GM12892 (cell line): Measurements from ENCODE around the gene GDNF.

ENCODE experiments used
- POLR2A ChIP-seq: IDR thresholded peaks from 2 replicates; pipeline ENCODE4 v1.6.1; 2011; ENCODE audit warnings: low read depth, low read length, control low read depth
- POLR2AphosphoS5 ChIP-seq: IDR thresholded peaks from 2 replicates; pipeline ENCODE4 v1.6.1; 2011; ENCODE audit warnings: low read depth, low read length, control low read depth
- TAF1 ChIP-seq: IDR thresholded peaks from 2 replicates; pipeline ENCODE4 v1.6.1; 2011; ENCODE audit warnings: low read depth, mild to moderate bottlenecking, control low read depth, low read length, borderline replicate concordance

DNA sequence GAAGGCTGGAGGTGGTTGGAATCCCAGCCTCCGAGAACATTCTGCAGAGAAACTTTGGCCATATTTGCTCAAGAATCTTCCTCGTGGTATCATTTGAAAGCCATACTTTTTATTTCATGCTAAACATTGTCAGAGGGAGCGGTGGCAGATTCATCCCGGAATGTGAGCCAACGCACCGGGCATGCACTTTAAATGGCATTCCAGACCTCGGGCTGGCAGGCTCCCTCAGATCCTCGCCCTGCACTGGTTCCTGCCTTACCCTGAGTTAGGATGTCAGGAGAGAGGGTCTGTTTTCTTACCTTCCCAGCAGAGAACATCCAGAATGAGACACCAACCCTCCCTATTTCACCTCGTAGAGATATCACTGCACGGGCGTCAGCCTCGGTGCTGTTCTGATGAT is 33.8 kb downstream of the GDNF start:
- TF ChIP-seq POLR2A: no peak
- TF ChIP-seq POLR2AphosphoS5: no peak
- no peak for TF ChIP-seq TAF1
